HL-60 (cell line): ENCODE measurements around the gene PPHLN1.

Experiments used
- CTCF ChIP-seq: IDR thresholded peaks from one replicate; pipeline ENCODE4 v1.5.1; 2011; ENCODE audit warnings: low read length, control low read depth, inconsistent platforms; ENCODE audit not compliant: insufficient read depth
- TF ChIP-seq, protein P1 (sequence below): IDR thresholded peaks from 2 replicates; pipeline ENCODE4 v1.6.1; 2012; ENCODE audit warnings: low read depth; ENCODE audit not compliant: insufficient replicate concordance

DNA sequence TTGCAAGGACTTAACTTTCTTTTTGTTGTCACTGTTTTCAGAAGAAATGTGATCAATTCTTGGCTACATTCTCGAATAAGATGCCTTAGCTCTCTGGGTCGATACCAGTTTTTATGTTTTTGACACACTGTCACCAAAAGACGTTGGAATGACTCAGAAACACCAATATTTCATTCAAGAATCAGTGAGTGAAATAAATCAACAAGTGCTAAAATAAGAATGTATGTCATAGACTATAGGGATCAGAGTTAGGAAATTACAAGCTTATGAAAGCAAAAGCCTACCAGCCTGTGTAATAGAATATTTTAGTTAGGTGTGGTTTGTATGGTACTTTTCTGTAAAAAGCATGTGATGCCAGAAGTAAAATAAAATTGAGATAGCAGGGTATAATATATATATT, 17.8 kb downstream of the PPHLN1 start:
- TF ChIP-seq, protein P1, sequence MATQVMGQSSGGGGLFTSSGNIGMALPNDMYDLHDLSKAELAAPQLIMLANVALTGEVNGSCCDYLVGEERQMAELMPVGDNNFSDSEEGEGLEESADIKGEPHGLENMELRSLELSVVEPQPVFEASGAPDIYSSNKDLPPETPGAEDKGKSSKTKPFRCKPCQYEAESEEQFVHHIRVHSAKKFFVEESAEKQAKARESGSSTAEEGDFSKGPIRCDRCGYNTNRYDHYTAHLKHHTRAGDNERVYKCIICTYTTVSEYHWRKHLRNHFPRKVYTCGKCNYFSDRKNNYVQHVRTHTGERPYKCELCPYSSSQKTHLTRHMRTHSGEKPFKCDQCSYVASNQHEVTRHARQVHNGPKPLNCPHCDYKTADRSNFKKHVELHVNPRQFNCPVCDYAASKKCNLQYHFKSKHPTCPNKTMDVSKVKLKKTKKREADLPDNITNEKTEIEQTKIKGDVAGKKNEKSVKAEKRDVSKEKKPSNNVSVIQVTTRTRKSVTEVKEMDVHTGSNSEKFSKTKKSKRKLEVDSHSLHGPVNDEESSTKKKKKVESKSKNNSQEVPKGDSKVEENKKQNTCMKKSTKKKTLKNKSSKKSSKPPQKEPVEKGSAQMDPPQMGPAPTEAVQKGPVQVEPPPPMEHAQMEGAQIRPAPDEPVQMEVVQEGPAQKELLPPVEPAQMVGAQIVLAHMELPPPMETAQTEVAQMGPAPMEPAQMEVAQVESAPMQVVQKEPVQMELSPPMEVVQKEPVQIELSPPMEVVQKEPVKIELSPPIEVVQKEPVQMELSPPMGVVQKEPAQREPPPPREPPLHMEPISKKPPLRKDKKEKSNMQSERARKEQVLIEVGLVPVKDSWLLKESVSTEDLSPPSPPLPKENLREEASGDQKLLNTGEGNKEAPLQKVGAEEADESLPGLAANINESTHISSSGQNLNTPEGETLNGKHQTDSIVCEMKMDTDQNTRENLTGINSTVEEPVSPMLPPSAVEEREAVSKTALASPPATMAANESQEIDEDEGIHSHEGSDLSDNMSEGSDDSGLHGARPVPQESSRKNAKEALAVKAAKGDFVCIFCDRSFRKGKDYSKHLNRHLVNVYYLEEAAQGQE, result no peak
- TF ChIP-seq CTCF, result no peak
